HepG2 (cell line): ENCODE data around the gene CALY.

Source experiments
- ASH2L ChIP-seq: fragments of 300-600, 200-600 bp; sonication (generic); IDR thresholded peaks from 2 replicates; pipeline ENCODE4 v1.7.0; 2017; ENCODE audit warnings: low read depth, mild to moderate bottlenecking, moderate library complexity, mixed read lengths, low read length; ENCODE audit not compliant: insufficient read length
- CREB1 ChIP-seq, 2 experiments: fragments of 450-650 bp in 1 of 2; IDR thresholded peaks; 2 replicates each; pipeline ENCODE4 v1.6.1; 2016 to 2017; ENCODE audit warnings: control low read depth in 1 of 2, mild to moderate bottlenecking in 1 of 2, missing compliant biosample characterization in 1 of 2, missing genetic modification characterization in 1 of 2
- EP300 ChIP-seq, 3 experiments: sonication (generic) in 1 of 3; formaldehyde crosslinking in 1 of 3; IDR thresholded peaks; 2 replicates each; pipeline versions ENCODE4 v1.5.1 to v1.6.1; 2011 to 2020; ENCODE audit warnings: low read depth in 2 of 3, low read length in 2 of 3, borderline replicate concordance in 1 of 3, improper control_type of control experiment in 1 of 3, mild to moderate bottlenecking in 1 of 3, missing genetic modification reagents in 1 of 3, moderate library complexity in 1 of 3
- ESRRA ChIP-seq: sonication (generic); formaldehyde crosslinking; IDR thresholded peaks from 2 replicates; pipeline ENCODE4 v1.5.1; 2020; ENCODE audit warnings: mild to moderate bottlenecking, low read depth, missing genetic modification reagents
- FIP1L1 ChIP-seq: fragments of 200-400 bp; formaldehyde crosslinking; IDR thresholded peaks from 2 replicates; pipeline ENCODE4 v1.6.1; 2018; ENCODE audit warnings: low read depth, mild to moderate bottlenecking, low read length, moderate library complexity, borderline replicate concordance; ENCODE audit not compliant: insufficient read depth
- HNF1A ChIP-seq, 2 experiments: sonication (generic) in 1 of 2; formaldehyde crosslinking in 1 of 2; IDR thresholded peaks; 2 replicates each; pipeline versions ENCODE4 v1.4.0 to v1.6.1; 2016 to 2020; ENCODE audit warnings: borderline replicate concordance in 1 of 2, low read depth in 1 of 2, mild to moderate bottlenecking in 1 of 2, missing genetic modification reagents in 1 of 2
- KDM1A ChIP-seq: IDR thresholded peaks from 2 replicates; pipeline ENCODE4 v1.6.1; 2016; ENCODE audit warnings: missing compliant biosample characterization
- MEF2D ChIP-seq: sonication (generic); formaldehyde crosslinking; IDR thresholded peaks from 2 replicates; pipeline ENCODE4 v1.5.1; 2020; ENCODE audit warnings: mild to moderate bottlenecking, missing genetic modification reagents
- NAIF1 ChIP-seq: sonication (generic); formaldehyde crosslinking; IDR thresholded peaks from 2 replicates; pipeline ENCODE4 v1.5.0; 2020; ENCODE audit warnings: mild to moderate bottlenecking, missing genetic modification reagents, borderline replicate concordance
- NFATC3 ChIP-seq: sonication (generic); formaldehyde crosslinking; IDR thresholded peaks from 2 replicates; pipeline ENCODE4 v1.5.1; 2020; ENCODE audit warnings: mild to moderate bottlenecking, missing genetic modification reagents
- POLR2A ChIP-seq, 2 experiments: IDR thresholded peaks; 2 replicates each; pipeline ENCODE4 v1.6.1; 2011; ENCODE audit warnings: low read depth in 2 of 2, low read length in 2 of 2, mild to moderate bottlenecking in 1 of 2, moderate library complexity in 1 of 2; ENCODE audit not compliant: insufficient read depth in 1 of 2
- TP53 ChIP-seq: sonication (generic); formaldehyde crosslinking; conservative IDR thresholded peaks from 2 replicates; pipeline ENCODE4 v1.4.0; 2020; ENCODE audit warnings: missing genetic modification reagents
- ZNF232 ChIP-seq: sonication (generic); formaldehyde crosslinking; IDR thresholded peaks from 2 replicates; pipeline ENCODE4 v1.4.0; 2020; ENCODE audit warnings: missing genetic modification reagents, borderline replicate concordance
- ZNF446 ChIP-seq: sonication (generic); formaldehyde crosslinking; IDR thresholded peaks from 2 replicates; pipeline ENCODE4 v1.5.0; 2020; ENCODE audit warnings: mild to moderate bottlenecking, missing genetic modification reagents

GRCh38 chr10:133311570-133311969 is 25.1 kb downstream of the CALY start:
- TF ChIP-seq FIP1L1 (no peak), NAIF1 (CRISPR knock-in tag) (no peak), ASH2L (no peak), NFATC3 (CRISPR knock-in tag) (no peak), ZNF232 (CRISPR knock-in tag) (no peak), CREB1 (IDR thresholded peaks at IDR 0.05) (no peak), CREB1 (CRISPR knock-in tag; IDR thresholded peaks at IDR 0.05) (no peak), ZNF446 (CRISPR knock-in tag) (no peak), EP300 (IDR thresholded peaks at IDR 0.05; ENCODE audit: low read depth in 2 of 2, low read length in 2 of 2) (no peak), EP300 (CRISPR knock-in tag; IDR thresholded peaks at IDR 0.05; ENCODE audit: borderline replicate concordance) (no peak), KDM1A (CRISPR knock-in tag) (no peak), HNF1A (IDR thresholded peaks at IDR 0.05; ENCODE audit: low read depth) (no peak), HNF1A (CRISPR knock-in tag; IDR thresholded peaks at IDR 0.05; ENCODE audit: borderline replicate concordance) (no peak), MEF2D (CRISPR knock-in tag) (no peak), ESRRA (no peak), TP53 (CRISPR knock-in tag) (no peak), POLR2A (IDR thresholded peaks at IDR 0.05; ENCODE audit: insufficient read depth in 1 of 2, low read depth in 2 of 2, low read length in 2 of 2) (no peak)
